A549 (cell line): ENCODE measurements around the gene TBX5. TPM values are rescaled to one million over a fixed set of nuclear protein-coding genes. Genes with fewer than 3 reads are reported as not detected.

Experiments used
- ATAC-seq, 2 experiments: fragments of 200-7000 bp in 1 of 2; fragments of >200 bp in 1 of 2; cut with Nextera tagmentation in 1 of 2; cut with Tn5 transposase in 1 of 2; 3 replicates each; pipeline versions ENCODE4 v1.8.0 to v1.9.1; 2018 to 2020; ENCODE audit warnings: mild to moderate bottlenecking in 1 of 2, moderate library complexity in 1 of 2
- CTCF ChIA-PET: fragments of 300-600 bp; sonication (Branson Sonifier 250); formaldehyde crosslinking; extraction: SDS; loops from one replicate; lab custom pipeline; 2021; ENCODE audit warnings: antibody characterized with exemption, inconsistent platforms; lab: Yijun Ruan, JAX
- POLR2A ChIA-PET: fragments of 350-600 bp; formaldehyde crosslinking; extraction: SDS; loops from one replicate; lab custom pipeline; 2021; ENCODE audit warnings: antibody characterized with exemption, inconsistent platforms; lab: Yijun Ruan, JAX
- DNase-seq, 2 experiments: peaks; one replicate each; pipeline versions ENCODE4 v3.0.0 to v3.0.0-alpha.2; 2011 to 2016; ENCODE audit warnings: low read depth in 1 of 2, low spot score in 1 of 2
- FAIRE-seq: peaks from 2 replicates; lab custom pipeline; 2011; peaks lifted over from hg19 to GRCh38; lab: Jason Lieb, UNC
- H3K27ac ChIP-seq, 2 experiments: fragments of >200 bp; sonication (Bioruptor Twin); formaldehyde crosslinking; 3 replicates each; pipeline ENCODE4 v1.5.1; 2016 to 2017
- H3K4me1 ChIP-seq: fragments of >200 bp; sonication (Bioruptor Twin); formaldehyde crosslinking; 3 replicates; pipeline ENCODE4 v1.6.1; 2016
- H3K4me2 ChIP-seq: fragments of >200 bp; sonication (Bioruptor Twin); formaldehyde crosslinking; 3 replicates; pipeline ENCODE4 v1.6.1; 2016
- H3K4me3 ChIP-seq: fragments of >200 bp; sonication (Bioruptor Twin); formaldehyde crosslinking; 3 replicates; pipeline ENCODE4 v1.5.1; 2016
- H3K9me3 ChIP-seq: fragments of >200 bp; sonication (Bioruptor Twin); formaldehyde crosslinking; 3 replicates; pipeline ENCODE4 v1.6.1; 2016
- CBX8 ChIP-seq: fragments of 200-600 bp; sonication (generic); IDR thresholded peaks from 2 replicates; pipeline ENCODE4 v1.6.1; 2016
- EP300 ChIP-seq, 2 experiments: fragments of >200 bp; sonication (Bioruptor Twin); formaldehyde crosslinking; IDR thresholded peaks; 2 replicates in 1 of 2; 3 replicates in 1 of 2; pipeline ENCODE4 v1.6.1; 2016 to 2017
- ESRRA ChIP-seq: fragments of 150-350 bp; IDR thresholded peaks from 2 replicates; pipeline ENCODE4 v1.6.1; 2014; ENCODE audit warnings: mild to moderate bottlenecking, low read length, borderline replicate concordance
- FOSB ChIP-seq: fragments of 250-450 bp; sonication (Bioruptor Pico); IDR thresholded peaks from 2 replicates; pipeline ENCODE4 v1.5.0; 2020; ENCODE audit warnings: mild to moderate bottlenecking, moderate library complexity
- FOSL2 ChIP-seq, 2 experiments: fragments of 450-650 bp in 1 of 2; fragments of >200 bp in 1 of 2; sonication (Bioruptor Twin) in 1 of 2; formaldehyde crosslinking; IDR thresholded peaks; 2 replicates each; pipeline versions ENCODE4 v1.5.0 to v1.6.1; 2016 to 2020; ENCODE audit warnings: mild to moderate bottlenecking in 1 of 2, moderate library complexity in 1 of 2
- GATA3 ChIP-seq: IDR thresholded peaks from 2 replicates; pipeline ENCODE4 v1.6.1; 2012; ENCODE audit warnings: borderline replicate concordance
- HDAC2 ChIP-seq: fragments of 200-600 bp; sonication (generic); IDR thresholded peaks from 2 replicates; pipeline ENCODE4 v1.6.1; 2016
- HEYL ChIP-seq: fragments of 250-450 bp; sonication (Bioruptor Pico); IDR thresholded peaks from 2 replicates; pipeline ENCODE4 v1.8.0; 2021; ENCODE audit warnings: mild to moderate bottlenecking, moderate library complexity
- HOXB5 ChIP-seq: fragments of 250-450 bp; sonication (Bioruptor Pico); IDR thresholded peaks from 2 replicates; pipeline ENCODE4 v1.5.0; 2020; ENCODE audit warnings: mild to moderate bottlenecking, moderate library complexity
- MAZ ChIP-seq: fragments of 150-350 bp; IDR thresholded peaks from 2 replicates; pipeline ENCODE4 v1.6.1; 2014; ENCODE audit warnings: antibody characterized with exemption, low read depth, low read length, borderline replicate concordance
- NFE2L2 ChIP-seq: fragments of 150-350 bp; conservative IDR thresholded peaks from 2 replicates; pipeline ENCODE4 v1.6.1; 2014; ENCODE audit warnings: low read length
- NPAS2 ChIP-seq: fragments of 250-450 bp; sonication (Bioruptor Pico); IDR thresholded peaks from 2 replicates; pipeline ENCODE4 v1.8.0; 2022; ENCODE audit warnings: mild to moderate bottlenecking, moderate library complexity, borderline replicate concordance
- PHF8 ChIP-seq: fragments of 200-600 bp; sonication (generic); IDR thresholded peaks from 2 replicates; pipeline ENCODE4 v1.6.1; 2016; ENCODE audit warnings: low read depth, mild to moderate bottlenecking, antibody characterized with exemption, moderate library complexity, borderline replicate concordance
- RCOR1 ChIP-seq: fragments of 150-350 bp; IDR thresholded peaks from 2 replicates; pipeline ENCODE4 v1.6.1; 2014; ENCODE audit warnings: antibody characterized with exemption, low read length, low read depth
- SMC3 ChIP-seq: fragments of >200 bp; sonication (Bioruptor Twin); formaldehyde crosslinking; IDR thresholded peaks from 3 replicates; pipeline ENCODE4 v1.6.1; 2018; ENCODE audit warnings: inconsistent platforms
- SREBF2 ChIP-seq: fragments of 450-650 bp; IDR thresholded peaks from 2 replicates; pipeline ENCODE4 v1.6.1; 2014; ENCODE audit warnings: mild to moderate bottlenecking, moderate library complexity
- TFCP2L1 ChIP-seq: fragments of 250-450 bp; sonication (Bioruptor Pico); IDR thresholded peaks from 2 replicates; pipeline ENCODE4 v1.5.0; 2021; ENCODE audit warnings: mild to moderate bottlenecking
- ZSCAN20 ChIP-seq: fragments of 250-450 bp; sonication (Bioruptor Pico); IDR thresholded peaks from 2 replicates; pipeline ENCODE4 v1.8.0; 2022; ENCODE audit warnings: mild to moderate bottlenecking, moderate library complexity
- WGBS: methylation state at CpG from one replicate; pipeline ENCODE4 v1.1.6; 2017; ENCODE audit errors: missing lambda C conversion rate; 5-methylcytosine and 5-hydroxymethylcytosine counted together
- polyA plus RNA-seq, 4 experiments: library from polyadenylated mRNA; depleted of rRNA in 3 of 4; stranded (reverse); fragments of >200 nt; fragmentation: RNase III in 1 of 4; extraction: RNeasy Plus Mini Kit Qiagen cat#74134 plus additional on column Dnase treatment in 1 of 4; gene quantifications; 2 replicates in 3 of 4; 3 replicates in 1 of 4; pipeline ENCODE4 v1.2.3, GENCODE V29; 2011 to 2017
- TF ChIP-seq, protein P1 (sequence below): fragments of 150-350 bp; IDR thresholded peaks from 2 replicates; pipeline ENCODE4 v1.6.1; 2014; ENCODE audit warnings: low read depth, mild to moderate bottlenecking, low read length
- TF ChIP-seq, protein P2 (sequence below): fragments of >200 bp; sonication (Bioruptor Twin); formaldehyde crosslinking; IDR thresholded peaks from 3 replicates; pipeline ENCODE4 v1.6.1; 2016
- TF ChIP-seq, protein P3 (sequence below): IDR thresholded peaks from 2 replicates; pipeline ENCODE4 v1.6.1; 2012
- TF ChIP-seq, protein P4 (sequence below): fragments of 250-450 bp; sonication (Bioruptor Pico); IDR thresholded peaks from 2 replicates; pipeline ENCODE4 v1.5.0; 2021; ENCODE audit warnings: mild to moderate bottlenecking, moderate library complexity, borderline replicate concordance

TBX5 gene
- polyA plus RNA-seq, 2 of the 4 experiments (the other 2 are of a cell fraction), result not detected

DNA sequence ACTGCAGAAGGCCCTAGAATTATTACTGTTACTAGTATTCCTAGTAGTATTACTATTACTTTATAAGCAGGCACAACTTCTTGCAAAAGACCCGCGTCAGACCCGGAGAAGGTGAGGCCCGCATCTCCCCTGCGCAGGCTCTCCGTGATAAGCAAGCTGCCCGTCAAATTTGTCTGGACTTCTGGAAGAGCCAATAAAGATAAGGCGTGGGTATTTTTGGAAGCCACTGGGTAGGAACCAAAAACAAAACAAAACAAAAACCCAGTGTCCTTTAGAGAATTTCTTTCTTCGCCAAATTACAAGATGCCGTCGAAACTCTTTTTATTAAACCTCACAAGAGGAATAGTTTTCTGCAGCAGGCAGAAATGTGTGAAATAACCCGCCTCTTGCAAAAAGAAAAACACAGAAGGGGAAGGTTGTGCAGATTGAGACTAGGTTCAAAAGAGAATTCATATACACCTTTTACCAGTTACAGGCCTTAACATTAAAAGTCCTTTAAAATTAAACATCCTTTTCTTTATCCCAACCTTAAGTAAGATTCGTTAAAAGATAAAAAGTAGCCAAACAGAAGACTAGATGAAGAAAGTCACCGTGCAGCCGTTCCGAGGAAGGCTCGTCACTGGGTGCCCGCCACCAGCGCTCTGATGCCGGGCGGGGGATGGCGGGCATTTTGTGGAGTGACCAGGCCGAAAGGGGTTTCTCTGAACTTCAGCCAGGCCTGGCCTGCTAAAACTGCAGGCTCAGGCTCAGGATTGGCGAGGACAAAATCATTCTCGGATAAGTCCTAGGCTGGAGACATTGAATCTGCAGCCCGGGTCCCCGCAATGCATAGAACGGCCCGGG is 1.6 kb downstream of the TBX5 start:
- ChIA-PET POLR2A (interaction anchor here (0.6 kb wide), 1 partner anchor 280 kb away, joined by 3 read pairs; the partner anchor contains the start of gene TBX3), CTCF (no interaction called here)
- no peaks in the 10 kb centered on the region for H3K4me1 ChIP-seq
- ATAC-seq (no peak), FAIRE-seq (no peak), DNase-seq (no peak)
- H3K4me3 ChIP-seq, result no peak overlapping the region
- H3K4me2 ChIP-seq, result no peak overlapping the region
- H3K27ac ChIP-seq, result no peak overlapping the region
- H3K9me3 ChIP-seq, result no peaks in the 10 kb centered on the region
- WGBS, result 74% methylated on average over 29 of the region's 29 CpGs
- TF ChIP-seq TFCP2L1 (CRISPR knock-in tag) (no peak), ESRRA (no peak), HDAC2 (no peak), FOSL2 (IDR thresholded peaks at IDR 0.05) (no peak), FOSL2 (CRISPR knock-in tag; IDR thresholded peaks at IDR 0.05) (no peak), PHF8 (no peak), SMC3 (no peak), FOSB (CRISPR knock-in tag) (no peak)
- TF ChIP-seq, protein P1, sequence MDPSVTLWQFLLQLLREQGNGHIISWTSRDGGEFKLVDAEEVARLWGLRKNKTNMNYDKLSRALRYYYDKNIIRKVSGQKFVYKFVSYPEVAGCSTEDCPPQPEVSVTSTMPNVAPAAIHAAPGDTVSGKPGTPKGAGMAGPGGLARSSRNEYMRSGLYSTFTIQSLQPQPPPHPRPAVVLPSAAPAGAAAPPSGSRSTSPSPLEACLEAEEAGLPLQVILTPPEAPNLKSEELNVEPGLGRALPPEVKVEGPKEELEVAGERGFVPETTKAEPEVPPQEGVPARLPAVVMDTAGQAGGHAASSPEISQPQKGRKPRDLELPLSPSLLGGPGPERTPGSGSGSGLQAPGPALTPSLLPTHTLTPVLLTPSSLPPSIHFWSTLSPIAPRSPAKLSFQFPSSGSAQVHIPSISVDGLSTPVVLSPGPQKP, result no peak
- TF ChIP-seq, protein P2, sequence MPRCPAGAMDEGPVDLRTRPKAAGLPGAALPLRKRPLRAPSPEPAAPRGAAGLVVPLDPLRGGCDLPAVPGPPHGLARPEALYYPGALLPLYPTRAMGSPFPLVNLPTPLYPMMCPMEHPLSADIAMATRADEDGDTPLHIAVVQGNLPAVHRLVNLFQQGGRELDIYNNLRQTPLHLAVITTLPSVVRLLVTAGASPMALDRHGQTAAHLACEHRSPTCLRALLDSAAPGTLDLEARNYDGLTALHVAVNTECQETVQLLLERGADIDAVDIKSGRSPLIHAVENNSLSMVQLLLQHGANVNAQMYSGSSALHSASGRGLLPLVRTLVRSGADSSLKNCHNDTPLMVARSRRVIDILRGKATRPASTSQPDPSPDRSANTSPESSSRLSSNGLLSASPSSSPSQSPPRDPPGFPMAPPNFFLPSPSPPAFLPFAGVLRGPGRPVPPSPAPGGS, result no peak
- TF ChIP-seq, protein P3, sequence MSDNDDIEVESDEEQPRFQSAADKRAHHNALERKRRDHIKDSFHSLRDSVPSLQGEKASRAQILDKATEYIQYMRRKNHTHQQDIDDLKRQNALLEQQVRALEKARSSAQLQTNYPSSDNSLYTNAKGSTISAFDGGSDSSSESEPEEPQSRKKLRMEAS, result no peak

DNA sequence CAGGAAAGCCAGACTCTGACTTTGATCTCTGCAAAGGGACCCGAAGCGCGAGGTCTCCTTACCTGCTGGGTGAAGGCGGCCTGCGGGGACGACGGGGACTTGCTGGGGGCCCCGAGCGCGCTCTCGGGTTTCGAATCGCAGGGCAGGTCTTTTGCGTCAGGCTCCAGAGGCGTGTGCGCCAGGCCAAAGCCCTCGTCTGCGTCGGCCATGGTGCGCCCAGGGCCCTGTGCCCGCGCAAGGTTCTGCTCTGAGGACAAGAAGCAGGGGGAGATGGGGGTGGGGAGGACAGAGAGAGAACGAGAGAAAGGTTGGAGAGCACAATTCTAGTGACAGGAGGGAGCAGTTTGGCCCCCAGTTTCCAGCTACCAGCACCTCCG is 2.3 kb downstream of the TBX5 start:
- Histone ChIP-seq H3K4me2 (no peak overlapping the region), H3K9me3 (no peaks in the 10 kb centered on the region), H3K4me3 (no peak overlapping the region)
- no peak for DNase-seq
- TF ChIP-seq FOSL2 (IDR thresholded peaks at IDR 0.05) (no peak), FOSL2 (CRISPR knock-in tag; IDR thresholded peaks at IDR 0.05) (no peak), NFE2L2 (no peak), EP300 (IDR thresholded peaks at IDR 0.05) (no peak), HEYL (CRISPR knock-in tag) (no peak), CBX8 (no peak), FOSB (CRISPR knock-in tag) (no peak), ZSCAN20 (CRISPR knock-in tag) (no peak), MAZ (no peak), NPAS2 (CRISPR knock-in tag) (no peak), GATA3 (no peak), RCOR1 (no peak), SREBF2 (no peak), HOXB5 (CRISPR knock-in tag) (no peak)
- TF ChIP-seq, protein P4, sequence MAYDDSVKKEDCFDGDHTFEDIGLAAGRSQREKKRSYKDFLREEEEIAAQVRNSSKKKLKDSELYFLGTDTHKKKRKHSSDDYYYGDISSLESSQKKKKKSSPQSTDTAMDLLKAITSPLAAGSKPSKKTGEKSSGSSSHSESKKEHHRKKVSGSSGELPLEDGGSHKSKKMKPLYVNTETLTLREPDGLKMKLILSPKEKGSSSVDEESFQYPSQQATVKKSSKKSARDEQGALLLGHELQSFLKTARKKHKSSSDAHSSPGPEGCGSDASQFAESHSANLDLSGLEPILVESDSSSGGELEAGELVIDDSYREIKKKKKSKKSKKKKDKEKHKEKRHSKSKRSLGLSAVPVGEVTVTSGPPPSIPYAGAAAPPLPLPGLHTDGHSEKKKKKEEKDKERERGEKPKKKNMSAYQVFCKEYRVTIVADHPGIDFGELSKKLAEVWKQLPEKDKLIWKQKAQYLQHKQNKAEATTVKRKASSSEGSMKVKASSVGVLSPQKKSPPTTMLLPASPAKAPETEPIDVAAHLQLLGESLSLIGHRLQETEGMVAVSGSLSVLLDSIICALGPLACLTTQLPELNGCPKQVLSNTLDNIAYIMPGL (CRISPR knock-in tag), result no peak
- TF ChIP-seq, all 56 proteins: peak for 0
- 50% methylated on average over 17 of the region's 24 CpGs for whole genome bisulfite sequencing
- Histone ChIP-seq H3K27ac (no peak overlapping the region), H3K4me1 (no peaks in the 10 kb centered on the region)
- FAIRE-seq (no peak), ATAC-seq (no peak)
- ChIA-PET CTCF (no interaction called here), POLR2A (no interaction called here)
